SK-N-SH (cell line): Measurements from ENCODE around the gene TMTC2. TPM values are rescaled to one million over a fixed set of nuclear protein-coding genes. Genes with fewer than 3 reads are reported as not detected.

Experiments
- CTCF ChIA-PET: fragments of 300-600, 350-600 bp; formaldehyde crosslinking; extraction: SDS; loops from one replicate; lab custom pipeline; 2021; lab: Yijun Ruan, JAX
- POLR2A ChIA-PET: fragments of 350-600 bp; sonication (Branson Sonifier 250); formaldehyde crosslinking; extraction: SDS; loops from one replicate; lab custom pipeline; 2020; ENCODE audit warnings: antibody characterized with exemption, inconsistent platforms; lab: Yijun Ruan, JAX
- DNase-seq: peaks from one replicate; pipeline ENCODE4 v3.0.0; 2012
- H2AFZ ChIP-seq: fragments of 200-600 bp; sonication (generic); 2 replicates; pipeline ENCODE4 v1.8.1; 2016; ENCODE audit warnings: antibody characterized with exemption, mild to moderate bottlenecking, low read depth
- H3F3A ChIP-seq: fragments of 200-600 bp; sonication (generic); replicated peaks from 2 replicates; pipeline ENCODE3; 2016; ENCODE audit warnings: antibody characterized with exemption, mild to moderate bottlenecking; ENCODE audit not compliant: insufficient read depth
- H3K27ac ChIP-seq, 2 experiments: fragments of 200-500 bp in 1 of 2; fragments of 200-600 bp in 1 of 2; sonication (Bioruptor generic) in 1 of 2; sonication (generic), shearing (Covaris generic) in 1 of 2; 2 replicates each; pipeline versions ENCODE4 v1.5.1 to v1.6.1; 2014 to 2016; ENCODE audit warnings: low read depth in 2 of 2, inconsistent platforms in 1 of 2, low read length in 1 of 2, mild to moderate bottlenecking in 1 of 2, mixed read lengths in 1 of 2
- H3K27me3 ChIP-seq: fragments of 200-600 bp; sonication (generic), shearing (Covaris generic); 2 replicates; pipeline ENCODE4 v1.6.1; 2016; ENCODE audit warnings: mixed run types; ENCODE audit not compliant: insufficient read depth
- H3K36me3 ChIP-seq, 2 experiments: fragments of 200-500 bp in 1 of 2; fragments of 200-600 bp in 1 of 2; sonication (Bioruptor generic) in 1 of 2; sonication (generic) in 1 of 2; replicated peaks in 1 of 2; 2 replicates each; pipeline versions ENCODE3 to v1.5.1; 2014 to 2016; ENCODE audit warnings: low read length in 1 of 2, mild to moderate bottlenecking in 1 of 2; ENCODE audit not compliant: insufficient read depth in 2 of 2, control insufficient read depth in 1 of 2
- H3K4me1 ChIP-seq, 2 experiments: fragments of 200-500 bp in 1 of 2; fragments of 200-600 bp in 1 of 2; sonication (Bioruptor generic) in 1 of 2; sonication (generic), shearing (Covaris generic) in 1 of 2; 2 replicates each; pipeline versions ENCODE4 v1.5.1 to v1.6.1; 2014 to 2016; ENCODE audit warnings: low read depth in 1 of 2, low read length in 1 of 2, mixed run types in 1 of 2; ENCODE audit not compliant: insufficient read depth in 2 of 2, control insufficient read depth in 1 of 2
- H3K4me2 ChIP-seq: fragments of 200-600 bp; sonication (generic), shearing (Covaris generic); 2 replicates; pipeline ENCODE4 v1.6.1; 2017; ENCODE audit warnings: mixed run types
- H3K4me3 ChIP-seq, 2 experiments: fragments of 200-500 bp in 1 of 2; fragments of 200-600 bp in 1 of 2; sonication (Bioruptor generic) in 1 of 2; sonication (generic), shearing (Covaris generic) in 1 of 2; 2 replicates each; pipeline versions ENCODE4 v1.5.1 to v1.8.1; 2014 to 2016; ENCODE audit warnings: low read depth in 2 of 2, inconsistent platforms in 1 of 2, low read length in 1 of 2, mild to moderate bottlenecking in 1 of 2, mixed read lengths in 1 of 2, moderate library complexity in 1 of 2
- H3K79me2 ChIP-seq: fragments of 200-600 bp; sonication (generic); 2 replicates; pipeline ENCODE4 v1.8.1; 2017; ENCODE audit warnings: mild to moderate bottlenecking; ENCODE audit not compliant: insufficient read depth
- H3K9ac ChIP-seq: fragments of 200-600 bp; sonication (generic); 2 replicates; pipeline ENCODE4 v1.6.1; 2017; ENCODE audit warnings: mixed run types
- H3K9me2 ChIP-seq: fragments of 200-600 bp; sonication (generic); 2 replicates; pipeline ENCODE4 v1.6.1; 2017; ENCODE audit warnings: mixed run types
- H3K9me3 ChIP-seq: fragments of 200-600 bp; sonication (generic); 2 replicates; pipeline ENCODE4 v1.6.1; 2017; ENCODE audit warnings: mixed run types, mild to moderate bottlenecking, moderate library complexity
- H4K20me1 ChIP-seq: fragments of 200-600 bp; sonication (generic); 2 replicates; pipeline ENCODE4 v1.6.1; 2017; ENCODE audit warnings: mild to moderate bottlenecking, mixed run types; ENCODE audit not compliant: insufficient read depth
- EP300 ChIP-seq, 2 experiments: IDR thresholded peaks; 2 replicates each; pipeline versions ENCODE4 v1.4.0 to v1.6.1; 2012; ENCODE audit warnings: borderline replicate concordance in 1 of 2, low read depth in 1 of 2, low read length in 1 of 2
- JUND ChIP-seq: IDR thresholded peaks from 2 replicates; pipeline ENCODE4 v1.4.0; 2012
- MXI1 ChIP-seq: IDR thresholded peaks from 2 replicates; pipeline ENCODE4 v1.6.1; 2012; ENCODE audit warnings: mild to moderate bottlenecking, low read depth, low read length, improper control_type of control experiment
- POLR2AphosphoS5 ChIP-seq: IDR thresholded peaks from 2 replicates; pipeline ENCODE4 v1.6.1; 2012; ENCODE audit warnings: low read depth, low read length
- RAD21 ChIP-seq: IDR thresholded peaks from 2 replicates; pipeline ENCODE4 v1.6.1; 2012; ENCODE audit warnings: mild to moderate bottlenecking, low read length
- RCOR1 ChIP-seq: fragments of 150-350 bp; IDR thresholded peaks from 2 replicates; pipeline ENCODE4 v1.6.1; 2017; ENCODE audit warnings: antibody characterized with exemption, low read length
- RFX5 ChIP-seq: IDR thresholded peaks from 2 replicates; pipeline ENCODE4 v1.6.1; 2012; ENCODE audit warnings: mild to moderate bottlenecking, improper control_type of control experiment, low read length
- RXRA ChIP-seq: IDR thresholded peaks from 2 replicates; pipeline ENCODE4 v1.4.0; 2012; ENCODE audit warnings: low read depth, mild to moderate bottlenecking, borderline replicate concordance
- SIN3A ChIP-seq: IDR thresholded peaks from 2 replicates; pipeline ENCODE4 v1.6.1; 2012; ENCODE audit warnings: low read depth, mild to moderate bottlenecking, low read length, moderate library complexity, borderline replicate concordance
- TAF1 ChIP-seq: IDR thresholded peaks from 2 replicates; pipeline ENCODE4 v1.6.1; 2012; ENCODE audit warnings: low read depth, mild to moderate bottlenecking, low read length, moderate library complexity, borderline replicate concordance
- TCF12 ChIP-seq: IDR thresholded peaks from 2 replicates; pipeline ENCODE4 v1.4.0; 2012
- TEAD4 ChIP-seq: IDR thresholded peaks from 2 replicates; pipeline ENCODE4 v1.4.0; 2012; ENCODE audit warnings: mild to moderate bottlenecking, borderline replicate concordance; ENCODE audit not compliant: insufficient read depth
- WGBS: methylation state at CpG from one replicate; pipeline ENCODE4 v1.1.6; 2017; ENCODE audit warnings: low lambda C conversion rate; 5-methylcytosine and 5-hydroxymethylcytosine counted together
- polyA plus RNA-seq, 3 experiments: library from polyadenylated mRNA; depleted of rRNA; stranded (reverse); fragments of >200 nt; gene quantifications; 2 replicates each; pipeline ENCODE4 v1.2.3, GENCODE V29; 2012
- TF ChIP-seq, protein P1 (sequence below): IDR thresholded peaks from 2 replicates; pipeline ENCODE4 v1.4.0; 2012; ENCODE audit warnings: low read depth, borderline replicate concordance
- TF ChIP-seq, protein P2 (sequence below): IDR thresholded peaks from 2 replicates; pipeline ENCODE4 v1.4.0; 2012; ENCODE audit warnings: low read depth, borderline replicate concordance
- TF ChIP-seq, protein P3 (sequence below): IDR thresholded peaks from 2 replicates; pipeline ENCODE4 v1.4.0; 2012; ENCODE audit warnings: low read depth
- TF ChIP-seq, protein P4 (sequence below): IDR thresholded peaks from 2 replicates; pipeline ENCODE4; 2012
- TF ChIP-seq, protein P5 (sequence below): fragments of 150-350 bp; IDR thresholded peaks from 2 replicates; pipeline ENCODE4 v1.6.1; 2017; ENCODE audit warnings: antibody characterized with exemption, low read length, low read depth, borderline replicate concordance

TMTC2 gene
- polyA plus RNA-seq, 1 of the 3 experiments (the other 2 are of a cell fraction) = 4.1 TPM

DNA sequence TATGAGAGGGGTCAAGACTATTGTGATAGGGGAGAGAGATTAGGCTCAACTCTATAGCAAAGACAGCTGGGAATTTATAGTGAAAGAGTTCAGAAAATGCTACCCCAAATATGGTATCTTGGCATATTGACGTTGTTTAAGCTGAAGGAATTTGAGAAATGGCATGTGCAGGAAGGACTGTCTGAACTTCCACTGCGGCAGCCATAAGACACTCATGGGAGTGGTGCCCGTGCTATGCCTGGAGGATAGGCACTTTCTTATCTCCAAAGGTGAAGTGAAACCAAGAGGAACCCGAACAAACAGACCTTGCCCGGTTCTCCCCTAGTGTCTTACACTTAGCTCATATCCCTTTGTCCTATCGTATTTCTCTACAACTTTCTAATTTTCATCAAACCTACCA, 390.3 kb downstream of the TMTC2 start (continued):
- TF ChIP-seq, protein P1, sequence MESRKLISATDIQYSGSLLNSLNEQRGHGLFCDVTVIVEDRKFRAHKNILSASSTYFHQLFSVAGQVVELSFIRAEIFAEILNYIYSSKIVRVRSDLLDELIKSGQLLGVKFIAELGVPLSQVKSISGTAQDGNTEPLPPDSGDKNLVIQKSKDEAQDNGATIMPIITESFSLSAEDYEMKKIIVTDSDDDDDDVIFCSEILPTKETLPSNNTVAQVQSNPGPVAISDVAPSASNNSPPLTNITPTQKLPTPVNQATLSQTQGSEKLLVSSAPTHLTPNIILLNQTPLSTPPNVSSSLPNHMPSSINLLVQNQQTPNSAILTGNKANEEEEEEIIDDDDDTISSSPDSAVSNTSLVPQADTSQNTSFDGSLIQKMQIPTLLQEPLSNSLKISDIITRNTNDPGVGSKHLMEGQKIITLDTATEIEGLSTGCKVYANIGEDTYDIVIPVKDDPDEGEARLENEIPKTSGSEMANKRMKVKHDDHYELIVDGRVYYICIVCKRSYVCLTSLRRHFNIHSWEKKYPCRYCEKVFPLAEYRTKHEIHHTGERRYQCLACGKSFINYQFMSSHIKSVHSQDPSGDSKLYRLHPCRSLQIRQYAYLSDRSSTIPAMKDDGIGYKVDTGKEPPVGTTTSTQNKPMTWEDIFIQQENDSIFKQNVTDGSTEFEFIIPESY = no peak
- TF ChIP-seq, protein P2, sequence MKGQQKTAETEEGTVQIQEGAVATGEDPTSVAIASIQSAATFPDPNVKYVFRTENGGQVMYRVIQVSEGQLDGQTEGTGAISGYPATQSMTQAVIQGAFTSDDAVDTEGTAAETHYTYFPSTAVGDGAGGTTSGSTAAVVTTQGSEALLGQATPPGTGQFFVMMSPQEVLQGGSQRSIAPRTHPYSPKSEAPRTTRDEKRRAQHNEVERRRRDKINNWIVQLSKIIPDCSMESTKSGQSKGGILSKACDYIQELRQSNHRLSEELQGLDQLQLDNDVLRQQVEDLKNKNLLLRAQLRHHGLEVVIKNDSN = no peak
- no peak for TF ChIP-seq POLR2AphosphoS5
- TF ChIP-seq, all 33 proteins: peak for 0

DNA sequence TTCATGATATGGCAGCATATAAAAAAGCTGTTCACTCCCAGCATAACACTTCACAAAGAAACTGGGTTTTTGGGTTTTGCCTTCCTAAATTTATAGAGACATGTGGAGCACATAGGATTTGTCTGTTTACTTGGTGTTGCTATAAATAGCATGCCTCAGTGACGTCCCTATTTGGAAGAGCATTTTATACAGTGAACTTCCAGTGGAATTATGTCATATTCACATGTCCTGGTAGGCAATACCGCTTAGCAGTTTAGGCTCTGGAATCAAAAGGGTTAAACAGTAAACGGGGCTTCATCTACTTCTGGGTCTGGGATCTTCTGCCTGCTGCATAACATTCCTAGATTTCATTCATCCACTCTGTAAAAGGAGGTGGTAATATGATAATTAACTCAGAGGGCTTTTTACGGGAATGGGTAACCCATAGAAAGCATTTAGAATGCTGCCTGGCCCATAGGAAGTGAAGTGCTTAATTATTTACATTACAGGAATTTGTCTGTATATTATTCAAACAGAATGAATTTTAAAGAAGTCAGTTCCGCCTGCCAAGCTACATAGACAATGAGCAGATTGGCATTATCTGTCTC, 396.1 kb downstream of the TMTC2 start:
- TF ChIP-seq, protein P2 = no peak
- TF ChIP-seq TAF1 = no peak
- H3K9me2 ChIP-seq = no peaks in the 10 kb centered on the region
- H3K4me3 ChIP-seq = no peak overlapping the region
- H3F3A ChIP-seq = no peaks in the 10 kb centered on the region
- no peaks in the 10 kb centered on the region for H3K9me3 ChIP-seq
- H3K4me2 ChIP-seq = no peak overlapping the region
- H4K20me1 ChIP-seq = no peaks in the 10 kb centered on the region
- ChIA-PET POLR2A (no interaction called here), CTCF (interaction anchor here (1.4 kb wide), 1 partner anchor 15 kb away, joined by 3 read pairs; no protein-coding TSS in a partner anchor)
- H3K4me1 ChIP-seq = no peaks in the 10 kb centered on the region
- DNase-seq = no peak
- no peak overlapping the region for H2AFZ ChIP-seq
- H3K36me3 ChIP-seq = peaks cover 0 to 2% of the 10 kb centered on the region in 2 experiments
- 63% methylated on average over 5 of the region's 5 CpGs for WGBS
- no peaks in the 10 kb centered on the region for H3K27me3 ChIP-seq
- H3K79me2 ChIP-seq = no peaks in the 10 kb centered on the region
- no peak overlapping the region for H3K9ac ChIP-seq
- H3K27ac ChIP-seq = no peak overlapping the region

DNA sequence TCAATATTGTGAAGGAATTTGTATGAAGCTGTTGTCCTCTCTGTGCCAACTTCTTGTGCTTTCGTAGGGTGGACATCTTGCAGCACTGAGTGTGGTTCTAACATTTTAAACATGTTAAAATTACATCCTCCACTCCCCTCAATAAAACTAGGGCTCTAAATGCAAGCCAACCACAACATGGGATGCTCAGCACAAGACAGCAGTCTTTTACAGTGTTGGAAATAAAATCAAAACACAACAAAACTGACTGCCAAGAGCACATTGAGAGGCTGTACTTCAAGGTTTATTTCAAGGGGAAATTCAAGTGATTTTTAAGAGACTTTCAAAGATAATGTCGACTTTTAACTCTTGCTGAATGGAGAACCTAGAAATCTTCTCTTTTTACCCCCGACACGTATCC, 396.9 kb downstream of the TMTC2 start:
- Histone ChIP-seq H3F3A (no peaks in the 10 kb centered on the region), H3K9me2 (no peaks in the 10 kb centered on the region), H3K4me3 (no peak overlapping the region), H3K27me3 (no peaks in the 10 kb centered on the region), H3K4me2 (no peak overlapping the region), H3K9me3 (no peaks in the 10 kb centered on the region), H3K79me2 (no peaks in the 10 kb centered on the region), H3K9ac (no peak overlapping the region), H3K36me3 (peaks cover 0 to 2% of the 10 kb centered on the region in 2 experiments), H3K27ac (no peak overlapping the region), H2AFZ (no peak overlapping the region), H4K20me1 (no peaks in the 10 kb centered on the region), H3K4me1 (no peaks in the 10 kb centered on the region)
- TF ChIP-seq MXI1 (no peak), JUND (no peak), SIN3A (no peak), EP300 (IDR thresholded peaks at IDR 0.05; ENCODE audit: borderline replicate concordance in 1 of 2, low read depth in 1 of 2, low read length in 1 of 2) (no peak), POLR2AphosphoS5 (no peak), RAD21 (no peak), RXRA (no peak), RCOR1 (no peak), TEAD4 (no peak), RFX5 (no peak), TCF12 (no peak)
- TF ChIP-seq, protein P3, sequence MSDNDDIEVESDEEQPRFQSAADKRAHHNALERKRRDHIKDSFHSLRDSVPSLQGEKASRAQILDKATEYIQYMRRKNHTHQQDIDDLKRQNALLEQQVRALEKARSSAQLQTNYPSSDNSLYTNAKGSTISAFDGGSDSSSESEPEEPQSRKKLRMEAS = no peak
- TF ChIP-seq, protein P4, sequence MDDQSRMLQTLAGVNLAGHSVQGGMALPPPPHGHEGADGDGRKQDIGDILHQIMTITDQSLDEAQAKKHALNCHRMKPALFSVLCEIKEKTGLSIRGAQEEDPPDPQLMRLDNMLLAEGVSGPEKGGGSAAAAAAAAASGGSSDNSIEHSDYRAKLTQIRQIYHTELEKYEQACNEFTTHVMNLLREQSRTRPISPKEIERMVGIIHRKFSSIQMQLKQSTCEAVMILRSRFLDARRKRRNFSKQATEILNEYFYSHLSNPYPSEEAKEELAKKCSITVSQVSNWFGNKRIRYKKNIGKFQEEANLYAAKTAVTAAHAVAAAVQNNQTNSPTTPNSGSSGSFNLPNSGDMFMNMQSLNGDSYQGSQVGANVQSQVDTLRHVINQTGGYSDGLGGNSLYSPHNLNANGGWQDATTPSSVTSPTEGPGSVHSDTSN = no peak
- TF ChIP-seq, protein P5, sequence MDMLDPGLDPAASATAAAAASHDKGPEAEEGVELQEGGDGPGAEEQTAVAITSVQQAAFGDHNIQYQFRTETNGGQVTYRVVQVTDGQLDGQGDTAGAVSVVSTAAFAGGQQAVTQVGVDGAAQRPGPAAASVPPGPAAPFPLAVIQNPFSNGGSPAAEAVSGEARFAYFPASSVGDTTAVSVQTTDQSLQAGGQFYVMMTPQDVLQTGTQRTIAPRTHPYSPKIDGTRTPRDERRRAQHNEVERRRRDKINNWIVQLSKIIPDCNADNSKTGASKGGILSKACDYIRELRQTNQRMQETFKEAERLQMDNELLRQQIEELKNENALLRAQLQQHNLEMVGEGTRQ = no peak
- ChIA-PET POLR2A (no interaction called here), CTCF (interaction anchor here (1.4 kb wide), 1 partner anchor 14 kb away, joined by 3 read pairs; no protein-coding TSS in a partner anchor)
- 83% methylated on average over 4 of the region's 4 CpGs for WGBS
- no peak for DNase-seq
